BLaER1 treated with 17β-estradiol and CSF1 and Interleukin-3, amounts not matched to agents 10 nM and 100 nM (cell line): ENCODE data around the gene ELK1.

Experiments used
- H3K27ac ChIP-seq, 11 experiments: shearing (Covaris generic); formaldehyde crosslinking; 2 replicates each; pipeline ENCODE4 v1.8.1; 2022
- H3K27me3 ChIP-seq, 11 experiments: shearing (Covaris generic); formaldehyde crosslinking; 2 replicates each; pipeline ENCODE4 v1.8.1; 2022
- H3K36me3 ChIP-seq, 11 experiments: shearing (Covaris generic); formaldehyde crosslinking; 2 replicates each; pipeline ENCODE4 v1.8.1; 2022
- H3K4me1 ChIP-seq, 10 experiments: shearing (Covaris generic); formaldehyde crosslinking; 2 replicates each; pipeline ENCODE4 v1.8.1; 2022
- H3K4me2 ChIP-seq, 11 experiments: shearing (Covaris generic); formaldehyde crosslinking; 2 replicates each; pipeline ENCODE4 v1.8.1; 2022
- H3K4me3 ChIP-seq, 10 experiments: shearing (Covaris generic); formaldehyde crosslinking; 2 replicates each; pipeline ENCODE4 v1.8.1; 2022
- H3K9ac ChIP-seq, 11 experiments: shearing (Covaris generic); formaldehyde crosslinking; 2 replicates each; pipeline ENCODE4 v1.8.1; 2022
- H3K9me3 ChIP-seq, 11 experiments: shearing (Covaris generic); formaldehyde crosslinking; replicated peaks in 1 of 11; 2 replicates each; pipeline ENCODE4 v1.8.1; 2022
- H4K20me1 ChIP-seq, 11 experiments: shearing (Covaris generic); formaldehyde crosslinking; 2 replicates each; pipeline ENCODE4 v1.8.1; 2022
- Cebpa-rat ChIP-seq, 11 experiments: shearing (Covaris generic); IDR thresholded peaks; 2 replicates each; pipeline ENCODE4 v1.8.1; 2022

ELK1 gene

GRCh38 chrX:47586043-47586787, 64.1 kb downstream of the ELK1 start:
- H3K9me3 ChIP-seq, result no peaks in the 10 kb centered on the region
- H3K27ac ChIP-seq, result no peak overlapping the region
- peaks cover 0 to 51% (median 5%) of the 10 kb centered on the region in 11 experiments; a peak in 9 of 22 replicates for H4K20me1 ChIP-seq
- H3K9ac ChIP-seq, result no peak overlapping the region
- peaks cover 8 to 64% (median 53%) of the 10 kb centered on the region in 11 experiments; a peak in 19 of 22 replicates for H3K27me3 ChIP-seq
- peaks cover 0 to 26% (median 8%) of the 10 kb centered on the region in 11 experiments; a peak in 11 of 22 replicates for H3K36me3 ChIP-seq
- no peak overlapping the region for H3K4me3 ChIP-seq
- peak overlapping the region in 9 of 11 experiments; percentile 4 to 91 (median 78); a peak in 13 of 22 replicates for H3K4me2 ChIP-seq
- TF ChIP-seq Cebpa-rat (IDR thresholded peaks at IDR 0.05), result no peak
- H3K4me1 ChIP-seq, result peaks cover 30 to 58% (median 43%) of the 10 kb centered on the region in 10 experiments
